ENCODE measurements around the gene MTHFSD. TPM values are rescaled to one million over a fixed set of nuclear protein-coding genes. Genes with fewer than 3 reads are reported as not detected.

Gene MTHFSD
- polyA plus RNA-seq (11.5 to 16.2 TPM (median 14.7 TPM) in 3 replicates), polyA minus RNA-seq (3.4 to 14.0 TPM (median 13.6 TPM) in 3 replicates)
- polyA plus RNA-seq (2011; ENCODE audit: low read depth): 6.9 TPM
- polyA plus RNA-seq (2011; cell fraction: cytosol; rRNA removed): 6.7 and 7.5 TPM in 2 replicates
- polyA plus RNA-seq (2011; cell fraction: nucleus; rRNA removed): 56.3 and 57.2 TPM in 2 replicates
- 10.6 and 12.0 TPM in 2 replicates for polyA plus RNA-seq (2012; ENCODE audit: low replicate concordance)
- polyA minus RNA-seq (2011; cell fraction: cytosol; rRNA and poly(A)+ RNA removed): 5.2 TPM
- 17.8 and 25.4 TPM in 2 replicates for polyA minus RNA-seq (2011; cell fraction: nucleus; rRNA and poly(A)+ RNA removed)

- Histone ChIP-seq H3K9me1 (ENCODE audit: control insufficient read depth, extremely low read depth, insufficient read depth, low read length) (no peaks in the 10 kb centered on the region), H3K4me1 (ENCODE audit: control insufficient read depth, extremely low read depth, insufficient read depth, low read length) (peaks cover 11% of the 10 kb centered on the region), H3K36me3 (ENCODE audit: control insufficient read depth in 2 of 2, extremely low read depth in 1 of 2, insufficient read depth in 2 of 2, low read length in 2 of 2) (peaks cover 4 to 8% of the 10 kb centered on the region in 2 experiments), H3K9me3 (ENCODE audit: control insufficient read depth, low read depth, low read length) (no peaks in the 10 kb centered on the region), H3K79me2 (ENCODE audit: control insufficient read depth, insufficient read depth, low read length) (peaks cover 13% of the 10 kb centered on the region), H3K4me2 (ENCODE audit: control insufficient read depth, extremely low read depth, insufficient read depth, low read depth, low read length) (peak within 1 kb of the TSS; percentile 94), H4K20me1 (ENCODE audit: control insufficient read depth, extremely low read depth, insufficient read depth, low read length) (no peaks in the 10 kb centered on the region), H3K4me3 (ENCODE audit: control insufficient read depth in 2 of 3, extremely low read depth in 1 of 3, insufficient read depth in 2 of 3, low read depth in 1 of 3, low read length in 3 of 3) (peak within 1 kb of the TSS; percentile 76 to 93 (median 93)), H3K9ac (ENCODE audit: control insufficient read depth, extremely low read depth, insufficient read depth, low read length) (peak within 1 kb of the TSS; percentile 93), H3K27me3 (ENCODE audit: control insufficient read depth, extremely low read depth, insufficient read depth, low read length) (no peaks in the 10 kb centered on the region), H2AFZ (ENCODE audit: control insufficient read depth, low read length) (peak within 1 kb of the TSS; percentile 96), H3K27ac (ENCODE audit: control insufficient read depth, insufficient read depth, low read length) (peak within 1 kb of the TSS; percentile 81)
- TF ChIP-seq, protein P1, sequence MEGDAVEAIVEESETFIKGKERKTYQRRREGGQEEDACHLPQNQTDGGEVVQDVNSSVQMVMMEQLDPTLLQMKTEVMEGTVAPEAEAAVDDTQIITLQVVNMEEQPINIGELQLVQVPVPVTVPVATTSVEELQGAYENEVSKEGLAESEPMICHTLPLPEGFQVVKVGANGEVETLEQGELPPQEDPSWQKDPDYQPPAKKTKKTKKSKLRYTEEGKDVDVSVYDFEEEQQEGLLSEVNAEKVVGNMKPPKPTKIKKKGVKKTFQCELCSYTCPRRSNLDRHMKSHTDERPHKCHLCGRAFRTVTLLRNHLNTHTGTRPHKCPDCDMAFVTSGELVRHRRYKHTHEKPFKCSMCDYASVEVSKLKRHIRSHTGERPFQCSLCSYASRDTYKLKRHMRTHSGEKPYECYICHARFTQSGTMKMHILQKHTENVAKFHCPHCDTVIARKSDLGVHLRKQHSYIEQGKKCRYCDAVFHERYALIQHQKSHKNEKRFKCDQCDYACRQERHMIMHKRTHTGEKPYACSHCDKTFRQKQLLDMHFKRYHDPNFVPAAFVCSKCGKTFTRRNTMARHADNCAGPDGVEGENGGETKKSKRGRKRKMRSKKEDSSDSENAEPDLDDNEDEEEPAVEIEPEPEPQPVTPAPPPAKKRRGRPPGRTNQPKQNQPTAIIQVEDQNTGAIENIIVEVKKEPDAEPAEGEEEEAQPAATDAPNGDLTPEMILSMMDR (optimal IDR thresholded peaks at IDR 0.05 in 1 of 3, IDR thresholded peaks at IDR 0.05 in 1 of 3, conservative IDR thresholded peaks at IDR 0.05 in 1 of 3; ENCODE audit: extremely low read depth in 1 of 3, insufficient read depth in 2 of 3, low read length in 3 of 3): no peak
- TF ChIP-seq EZH2 (IDR thresholded peaks at IDR 0.05; ENCODE audit: low read length): no peak
- dilution Hi-C loops (cut with MboI; ENCODE audit: extremely low pct_ligation_motif_present, low sequenced_read_pairs): loop anchor here (25.0 kb wide), 1 partner anchor 707 kb away; no protein-coding TSS in a partner anchor
- FAIRE-seq (peak; percentile 65), DNase-seq (ENCODE audit: low read depth, low spot score) (peak; percentile 52)
Measured at GRCh38 chr16:86554917-86555703, at the start of gene MTHFSD. MTHFSD (minus strand) TSS chr16:86555235; CDS start chr16:86555184, 51 bp downstream.

- Histone ChIP-seq H3K4me3 (ENCODE audit: control insufficient read depth in 2 of 3, extremely low read depth in 1 of 3, insufficient read depth in 2 of 3, low read depth in 1 of 3, low read length in 3 of 3) (peak overlapping the region in 1 of 3 experiments; percentile 29), H4K20me1 (ENCODE audit: control insufficient read depth, extremely low read depth, insufficient read depth, low read length) (no peaks in the 10 kb centered on the region), H3K27me3 (ENCODE audit: control insufficient read depth, extremely low read depth, insufficient read depth, low read length) (peaks cover 7% of the 10 kb centered on the region), H3K4me2 (ENCODE audit: control insufficient read depth, extremely low read depth, insufficient read depth, low read depth, low read length) (peak overlapping the region; percentile 73), H3K79me2 (ENCODE audit: control insufficient read depth, insufficient read depth, low read length) (no peaks in the 10 kb centered on the region), H2AFZ (ENCODE audit: control insufficient read depth, low read length) (peak overlapping the region; percentile 82), H3K9me1 (ENCODE audit: control insufficient read depth, extremely low read depth, insufficient read depth, low read length) (no peaks in the 10 kb centered on the region), H3K36me3 (ENCODE audit: control insufficient read depth in 2 of 2, extremely low read depth in 1 of 2, insufficient read depth in 2 of 2, low read length in 2 of 2) (no peaks in the 10 kb centered on the region), H3K4me1 (ENCODE audit: control insufficient read depth, extremely low read depth, insufficient read depth, low read length) (peaks cover 3% of the 10 kb centered on the region), H3K9ac (ENCODE audit: control insufficient read depth, extremely low read depth, insufficient read depth, low read length) (no peak overlapping the region), H3K9me3 (ENCODE audit: control insufficient read depth, low read depth, low read length) (no peaks in the 10 kb centered on the region), H3K27ac (ENCODE audit: control insufficient read depth, insufficient read depth, low read length) (no peak overlapping the region)
- dilution Hi-C loops (cut with MboI; ENCODE audit: extremely low pct_ligation_motif_present, low sequenced_read_pairs): no loop called here
- FAIRE-seq (no peak), DNase-seq (ENCODE audit: low read depth, low spot score) (no peak)
- no peak for TF ChIP-seq EZH2 (IDR thresholded peaks at IDR 0.05; ENCODE audit: low read length)
Measured at GRCh38 chr16:86604436-86605193, 49.6 kb upstream of the MTHFSD start.
